ENCODE measurements around the gene TEX44.

The TEX44 gene

GRCh38 chr2:231634951-231635875 is 42.5 kb downstream of the TEX44 start:
- DNase-seq: no peak

DNA sequence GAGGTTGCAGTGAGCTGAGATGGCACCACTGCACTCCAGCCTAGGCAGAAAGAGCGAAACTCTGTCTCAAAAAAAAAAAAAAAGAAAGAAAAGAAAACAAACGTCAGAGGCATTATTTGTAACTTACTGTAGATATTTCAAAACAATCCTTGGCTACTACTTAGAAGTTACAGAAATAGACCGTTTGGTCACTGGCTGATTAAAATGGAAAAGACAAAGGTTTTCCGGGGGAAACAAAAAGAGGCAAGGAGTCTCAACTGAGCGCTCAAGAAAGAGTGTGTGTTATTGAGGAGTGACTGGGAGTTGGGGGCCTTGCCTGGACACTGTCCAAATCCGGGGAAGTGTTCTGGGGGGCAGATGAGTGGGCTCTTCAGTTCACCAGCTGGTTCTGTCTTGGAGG is 47.6 kb downstream of the TEX44 start:
- DNase-seq: no peak

DNA sequence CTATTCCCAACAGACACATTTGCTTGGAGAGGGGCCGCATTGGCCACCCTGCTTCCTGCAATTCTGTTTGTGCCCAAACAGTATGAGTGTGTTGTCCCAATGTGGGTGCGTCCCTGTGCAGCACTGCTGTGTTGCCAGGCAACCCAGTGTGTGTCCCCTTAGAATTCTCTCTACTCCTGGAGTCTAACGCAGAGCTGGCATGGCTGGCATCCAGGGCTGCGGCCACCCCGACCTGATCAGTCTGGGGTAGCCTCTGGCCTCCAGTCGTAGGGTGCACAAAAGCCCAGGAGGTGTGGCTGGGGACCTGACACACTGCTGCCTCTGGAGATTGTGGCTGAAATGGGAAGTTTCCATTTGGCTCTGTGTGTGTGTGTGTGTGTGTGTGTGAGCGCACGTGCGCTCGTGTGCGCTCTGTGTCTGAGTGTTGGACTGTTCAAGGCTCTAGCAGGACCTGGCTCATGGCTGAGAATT is 48.0 kb downstream of the TEX44 start:
- DNase-seq: no peak

- peak; percentile 86 for DNase-seq
These were observed 50.2 kb downstream of the TEX44 start for GRCh38 chr2:231642631-231643494.

DNA sequence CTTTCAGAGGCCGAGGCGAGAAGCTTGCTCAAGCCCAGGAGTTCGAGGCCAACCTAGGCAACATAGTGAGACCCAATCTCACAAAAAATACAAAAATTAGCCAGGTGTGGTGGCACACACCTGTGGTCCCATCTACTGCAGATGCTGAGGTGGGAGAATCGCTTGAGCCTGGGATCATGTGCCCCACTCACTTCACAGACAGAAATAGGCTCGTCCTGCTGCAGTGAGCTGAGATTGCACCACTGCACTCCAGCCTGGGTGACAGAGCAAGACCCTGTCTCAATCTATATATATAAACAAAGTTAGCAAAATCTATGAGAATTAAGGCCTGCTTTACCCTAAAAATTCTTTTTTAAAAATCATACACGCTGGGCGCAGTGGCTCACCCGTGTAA is 50.8 kb downstream of the TEX44 start:
- DNase-seq: no peak

Measured in activated effector memory CD4-positive, alpha-beta T cell treated with anti-CD3 and anti-CD28 coated beads, Interleukin-2, amount 50 U/mL, for 16 hours (primary cell).